Caco-2 (cell line): ENCODE measurements around the gene EFNA4. TPM values are rescaled to one million over a fixed set of nuclear protein-coding genes. Genes with fewer than 3 reads are reported as not detected.
A peak's percentile ranks its signal among the peaks of the same experiment; 100 is the strongest.

Experiments used
- BruUV-seq: library from RNA; stranded (reverse); fragments of 400-500 nt; replicated peaks from 2 replicates; lab custom pipeline; 2021; lab: Mats Ljungman, UMichigan
- CTCF ChIA-PET: fragments of 300-600 bp; sonication (Branson Sonifier 250); formaldehyde crosslinking; loops from one replicate; lab custom pipeline; 2022; ENCODE audit warnings: antibody characterized with exemption; lab: Charles Lee
- POLR2A ChIA-PET: fragments of 300-600 bp; sonication (Branson Sonifier 250); formaldehyde crosslinking; loops from one replicate; lab custom pipeline; 2022; ENCODE audit warnings: antibody characterized with exemption; lab: Charles Lee
- DNase-seq, 2 experiments: peaks; one replicate each; pipeline versions ENCODE4 v3.0.0 to v3.0.0-alpha.2; 2020 to 2022
- H3K27me3 ChIP-seq: replicated peaks from 2 replicates; pipeline ENCODE4 v1.6.0; 2011; ENCODE audit warnings: low read length; ENCODE audit not compliant: control insufficient read depth, insufficient read depth
- H3K36me3 ChIP-seq: 2 replicates; pipeline ENCODE4 v1.5.1; 2011; ENCODE audit warnings: low read length; ENCODE audit not compliant: control insufficient read depth, insufficient read depth
- H3K4me1 ChIP-seq: fragments of 250-450 bp; sonication (Bioruptor Pico); 2 replicates; pipeline ENCODE4 v1.5.1; 2020; ENCODE audit warnings: mild to moderate bottlenecking
- H3K4me3 ChIP-seq: 2 replicates; pipeline ENCODE4 v1.5.1; 2011; ENCODE audit warnings: low read depth, mild to moderate bottlenecking, control low read depth, low read length
- H3K9me3 ChIP-seq: fragments of 250-450 bp; sonication (Bioruptor Pico); 2 replicates; pipeline ENCODE4 v1.5.1; 2020; ENCODE audit warnings: mild to moderate bottlenecking, moderate library complexity
- H3K27ac Mint-ChIP-seq: one replicate; pipeline ENCODE4 v1.8.0; 2022; ENCODE audit warnings: mixed read lengths; ENCODE audit not compliant: unreplicated experiment
- H3K27me3 Mint-ChIP-seq: one replicate; pipeline ENCODE4 v1.8.0; 2022; ENCODE audit warnings: mixed read lengths; ENCODE audit not compliant: insufficient read depth, unreplicated experiment
- H3K36me3 Mint-ChIP-seq: one replicate; pipeline ENCODE4 v1.8.0; 2022; ENCODE audit warnings: mild to moderate bottlenecking, mixed read lengths; ENCODE audit not compliant: insufficient read depth, unreplicated experiment
- H3K4me1 Mint-ChIP-seq: one replicate; pipeline ENCODE4 v1.8.0; 2022; ENCODE audit warnings: low read depth, mixed read lengths; ENCODE audit not compliant: unreplicated experiment
- H3K4me3 Mint-ChIP-seq: one replicate; pipeline ENCODE4 v1.8.0; 2022; ENCODE audit warnings: mild to moderate bottlenecking, moderate library complexity, mixed read lengths; ENCODE audit not compliant: unreplicated experiment
- H3K9me3 Mint-ChIP-seq: one replicate; pipeline ENCODE4 v1.8.0; 2022; ENCODE audit warnings: mixed read lengths; ENCODE audit not compliant: unreplicated experiment
- intact Hi-C: fragments of 100-400 bp; cut with micrococcal nuclease; formaldehyde crosslinking; loops from one replicate; pipeline ENCODE4 v1.10.0; 2022; ENCODE audit not compliant: unreplicated experiment
- total RNA-seq: library from RNA; stranded (reverse); gene quantifications from 2 replicates; pipeline ENCODE4 v1.2.3, GENCODE V29; 2022
- TF ChIP-seq, protein P1 (sequence below), 2 experiments: fragments of 200-600 bp in 1 of 2; IDR thresholded peaks; 1 replicate in 1 of 2; 2 replicates in 1 of 2; pipeline versions ENCODE4 v1.5.1 to v1.8.0; 2011 to 2022; ENCODE audit warnings: antibody characterized with exemption in 1 of 2, control low read depth in 1 of 2, inconsistent platforms in 1 of 2, low read depth in 1 of 2, low read length in 1 of 2, mild to moderate bottlenecking in 1 of 2, moderate library complexity in 1 of 2; ENCODE audit not compliant: insufficient read depth in 1 of 2, severe bottlenecking in 1 of 2, unreplicated experiment in 1 of 2

EFNA4 gene
- total RNA-seq, 1 experiment from 2014 or later: 13.8 TPM

DNA sequence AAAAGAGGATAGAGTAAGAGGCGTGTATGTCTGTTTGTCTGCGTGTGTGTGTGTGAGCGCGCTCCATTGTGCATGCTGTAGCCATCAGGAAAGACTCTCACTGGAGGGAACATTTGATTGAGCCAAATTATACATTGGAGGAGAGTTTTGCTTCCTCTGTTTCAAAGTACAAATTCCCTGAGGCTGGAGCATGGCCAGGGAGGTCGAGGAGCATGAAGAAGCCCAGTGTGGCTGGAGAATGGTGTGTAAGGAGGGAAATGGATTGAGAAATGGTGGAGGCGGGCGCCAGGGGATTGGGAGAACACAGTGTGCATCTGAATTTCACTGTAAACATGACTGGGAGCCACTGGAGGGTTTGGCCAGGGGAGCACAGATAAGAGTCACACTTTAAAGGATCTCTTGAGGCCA, 42.1 kb downstream of the EFNA4 start:
- TF ChIP-seq, protein P1, sequence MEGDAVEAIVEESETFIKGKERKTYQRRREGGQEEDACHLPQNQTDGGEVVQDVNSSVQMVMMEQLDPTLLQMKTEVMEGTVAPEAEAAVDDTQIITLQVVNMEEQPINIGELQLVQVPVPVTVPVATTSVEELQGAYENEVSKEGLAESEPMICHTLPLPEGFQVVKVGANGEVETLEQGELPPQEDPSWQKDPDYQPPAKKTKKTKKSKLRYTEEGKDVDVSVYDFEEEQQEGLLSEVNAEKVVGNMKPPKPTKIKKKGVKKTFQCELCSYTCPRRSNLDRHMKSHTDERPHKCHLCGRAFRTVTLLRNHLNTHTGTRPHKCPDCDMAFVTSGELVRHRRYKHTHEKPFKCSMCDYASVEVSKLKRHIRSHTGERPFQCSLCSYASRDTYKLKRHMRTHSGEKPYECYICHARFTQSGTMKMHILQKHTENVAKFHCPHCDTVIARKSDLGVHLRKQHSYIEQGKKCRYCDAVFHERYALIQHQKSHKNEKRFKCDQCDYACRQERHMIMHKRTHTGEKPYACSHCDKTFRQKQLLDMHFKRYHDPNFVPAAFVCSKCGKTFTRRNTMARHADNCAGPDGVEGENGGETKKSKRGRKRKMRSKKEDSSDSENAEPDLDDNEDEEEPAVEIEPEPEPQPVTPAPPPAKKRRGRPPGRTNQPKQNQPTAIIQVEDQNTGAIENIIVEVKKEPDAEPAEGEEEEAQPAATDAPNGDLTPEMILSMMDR (IDR thresholded peaks at IDR 0.05; ENCODE audit: insufficient read depth in 1 of 2, low read depth in 1 of 2, low read length in 1 of 2, severe bottlenecking in 1 of 2, unreplicated experiment in 1 of 2): no peak
- H3K4me3 Mint-ChIP-seq: no peak overlapping the region
- no peaks in the 10 kb centered on the region for H3K9me3 Mint-ChIP-seq
- no peaks in the 10 kb centered on the region for H3K27me3 ChIP-seq
- POLR2A ChIA-PET: no interaction called here
- no peaks in the 10 kb centered on the region for H3K9me3 ChIP-seq
- no peaks in the 10 kb centered on the region for H3K27me3 Mint-ChIP-seq
- H3K4me3 ChIP-seq: no peak overlapping the region
- peaks cover 10% of the 10 kb centered on the region for H3K4me1 Mint-ChIP-seq
- H3K36me3 Mint-ChIP-seq: no peaks in the 10 kb centered on the region
- peaks cover 28% of the 10 kb centered on the region for H3K4me1 ChIP-seq
- intact Hi-C loops: loop anchor here (10.0 kb wide), 1 partner anchor 831 kb away; the partner anchor contains the start of gene HAX1
- H3K27ac Mint-ChIP-seq: peak overlapping the region; percentile 0
- CTCF ChIA-PET: interaction anchor here (0.9 to 1.8 kb wide), 4 partner anchors 14 to 88 kb away, joined by 3 to 6 read pairs (median 3); partner anchors contain the start of gene ADAM15
- no TSS peak for BruUV-seq
- peak in 1 of 2 experiments; percentile 34 for DNase-seq
- no peaks in the 10 kb centered on the region for H3K36me3 ChIP-seq

DNA sequence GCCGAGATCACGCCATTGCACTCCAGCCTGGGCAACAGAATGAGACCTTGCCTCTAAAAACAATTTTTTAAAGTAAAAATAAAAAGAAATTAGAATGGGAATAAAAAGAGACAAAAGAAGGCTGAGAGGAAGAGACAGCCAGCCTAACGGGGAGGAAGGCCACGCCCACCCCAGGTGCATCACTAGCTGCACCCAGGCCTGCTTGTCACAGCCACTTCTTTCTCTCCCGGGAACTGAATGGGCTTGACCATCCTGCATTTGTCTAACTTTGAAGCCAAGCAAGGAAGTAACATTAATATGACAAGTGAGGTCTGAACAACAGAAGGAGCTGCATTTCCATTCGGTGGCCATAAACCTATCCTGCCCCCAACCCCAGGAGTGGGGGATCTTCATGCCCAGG, 43.3 kb downstream of the EFNA4 start:
- POLR2A ChIA-PET: no interaction called here
- Histone ChIP-seq H3K4me3 (no peak overlapping the region), H3K36me3 (no peaks in the 10 kb centered on the region), H3K9me3 (no peaks in the 10 kb centered on the region), H3K4me1 (peaks cover 28% of the 10 kb centered on the region), H3K27me3 (no peaks in the 10 kb centered on the region)
- CTCF ChIA-PET: interaction anchor here (0.6 kb wide), 1 partner anchor 8 kb away, joined by 3 read pairs; no protein-coding TSS in a partner anchor
- Mint-ChIP-seq H3K27ac (no peak overlapping the region), H3K27me3 (no peaks in the 10 kb centered on the region), H3K36me3 (no peaks in the 10 kb centered on the region), H3K4me1 (peaks cover 10% of the 10 kb centered on the region), H3K9me3 (no peaks in the 10 kb centered on the region), H3K4me3 (no peak overlapping the region)
- TF ChIP-seq, protein P1 (IDR thresholded peaks at IDR 0.05; ENCODE audit: insufficient read depth in 1 of 2, low read depth in 1 of 2, low read length in 1 of 2, severe bottlenecking in 1 of 2, unreplicated experiment in 1 of 2): no peak
- intact Hi-C loops: loop anchor here (1.0 to 10.0 kb wide), 2 partner anchors 19 to 832 kb away; partner anchors contain the start of gene HAX1
- DNase-seq: no peak
- TSS peak; percentile 95 for BruUV-seq

DNA sequence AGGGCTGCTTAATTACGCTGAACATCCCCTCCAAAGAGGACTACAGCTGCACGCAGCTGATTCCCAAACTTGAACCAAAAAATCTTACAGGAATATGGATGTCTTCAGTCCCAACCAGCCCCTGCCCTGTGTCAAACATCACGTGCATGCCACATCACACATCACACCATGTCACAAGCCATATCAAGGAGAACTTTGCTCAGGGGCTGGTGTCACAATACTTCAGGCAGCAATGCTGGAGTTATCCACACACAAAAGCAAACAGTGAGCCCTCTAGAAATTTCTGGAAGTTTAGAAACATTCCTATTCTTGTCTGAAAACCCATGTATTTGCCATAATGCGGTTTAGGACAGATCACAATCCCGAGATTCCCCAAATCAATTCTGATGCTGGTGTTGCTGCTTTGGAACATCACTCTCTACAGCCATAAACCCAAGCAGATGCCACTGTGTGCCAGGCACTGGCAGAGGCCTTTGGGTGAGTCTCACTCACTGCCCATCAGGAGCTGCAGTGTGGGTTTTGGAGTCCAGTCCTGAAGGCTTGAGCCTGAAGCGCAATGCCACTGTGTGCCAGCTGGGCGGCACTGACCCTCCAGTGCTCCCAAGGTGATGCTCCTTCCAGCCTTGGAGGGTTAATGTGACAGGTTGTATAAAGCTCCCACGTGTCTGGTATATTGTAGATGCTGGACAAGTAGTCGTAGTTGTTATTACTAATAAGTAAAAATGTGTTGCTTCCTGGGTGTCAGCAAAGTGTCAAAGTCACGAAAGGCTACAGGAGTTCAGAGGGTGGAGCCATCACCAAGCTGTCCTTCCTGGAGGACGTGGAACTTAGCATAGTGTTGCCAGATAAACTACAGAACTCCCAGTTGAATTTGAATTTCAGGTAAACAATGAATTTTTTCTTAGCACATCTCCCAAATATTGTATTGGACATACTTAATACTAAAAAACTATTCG, 44.0 kb downstream of the EFNA4 start:
- H3K4me1 ChIP-seq: peaks cover 28% of the 10 kb centered on the region
- Mint-ChIP-seq H3K36me3 (no peaks in the 10 kb centered on the region), H3K4me3 (no peak overlapping the region), H3K4me1 (peaks cover 10% of the 10 kb centered on the region), H3K27ac (no peak overlapping the region), H3K27me3 (no peaks in the 10 kb centered on the region), H3K9me3 (no peaks in the 10 kb centered on the region)
- H3K27me3 ChIP-seq: no peaks in the 10 kb centered on the region
- intact Hi-C loops: loop anchor here (1.0 to 10.0 kb wide), 2 partner anchors 19 to 833 kb away; partner anchors contain the start of gene HAX1
- peak; percentile 68 to 77 for DNase-seq
- BruUV-seq: TSS peak; percentile 54
- ChIA-PET CTCF (interaction anchor here (0.6 to 1.3 kb wide), 2 partner anchors 8 to 17 kb away, joined by 3 read pairs; no protein-coding TSS in a partner anchor), POLR2A (no interaction called here)
- TF ChIP-seq, protein P1 (IDR thresholded peaks at IDR 0.05; ENCODE audit: insufficient read depth in 1 of 2, low read depth in 1 of 2, low read length in 1 of 2, severe bottlenecking in 1 of 2, unreplicated experiment in 1 of 2): no peak
- no peak overlapping the region for H3K4me3 ChIP-seq
- no peaks in the 10 kb centered on the region for H3K9me3 ChIP-seq
- no peaks in the 10 kb centered on the region for H3K36me3 ChIP-seq
